ENCODE results near the gene SH3RF3.

Gene SH3RF3

GRCh38 chr2:109229094-109229675 is 100.2 kb downstream of the SH3RF3 start:
- DNase-seq (ENCODE audit: low read depth): no peak
- TF ChIP-seq, protein P1, sequence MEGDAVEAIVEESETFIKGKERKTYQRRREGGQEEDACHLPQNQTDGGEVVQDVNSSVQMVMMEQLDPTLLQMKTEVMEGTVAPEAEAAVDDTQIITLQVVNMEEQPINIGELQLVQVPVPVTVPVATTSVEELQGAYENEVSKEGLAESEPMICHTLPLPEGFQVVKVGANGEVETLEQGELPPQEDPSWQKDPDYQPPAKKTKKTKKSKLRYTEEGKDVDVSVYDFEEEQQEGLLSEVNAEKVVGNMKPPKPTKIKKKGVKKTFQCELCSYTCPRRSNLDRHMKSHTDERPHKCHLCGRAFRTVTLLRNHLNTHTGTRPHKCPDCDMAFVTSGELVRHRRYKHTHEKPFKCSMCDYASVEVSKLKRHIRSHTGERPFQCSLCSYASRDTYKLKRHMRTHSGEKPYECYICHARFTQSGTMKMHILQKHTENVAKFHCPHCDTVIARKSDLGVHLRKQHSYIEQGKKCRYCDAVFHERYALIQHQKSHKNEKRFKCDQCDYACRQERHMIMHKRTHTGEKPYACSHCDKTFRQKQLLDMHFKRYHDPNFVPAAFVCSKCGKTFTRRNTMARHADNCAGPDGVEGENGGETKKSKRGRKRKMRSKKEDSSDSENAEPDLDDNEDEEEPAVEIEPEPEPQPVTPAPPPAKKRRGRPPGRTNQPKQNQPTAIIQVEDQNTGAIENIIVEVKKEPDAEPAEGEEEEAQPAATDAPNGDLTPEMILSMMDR (IDR thresholded peaks at IDR 0.05; ENCODE audit: insufficient read depth, low read depth, low read length, missing control alignments): no peak
- H3K4me3 ChIP-seq (ENCODE audit: low read length): no peak overlapping the region

DNA sequence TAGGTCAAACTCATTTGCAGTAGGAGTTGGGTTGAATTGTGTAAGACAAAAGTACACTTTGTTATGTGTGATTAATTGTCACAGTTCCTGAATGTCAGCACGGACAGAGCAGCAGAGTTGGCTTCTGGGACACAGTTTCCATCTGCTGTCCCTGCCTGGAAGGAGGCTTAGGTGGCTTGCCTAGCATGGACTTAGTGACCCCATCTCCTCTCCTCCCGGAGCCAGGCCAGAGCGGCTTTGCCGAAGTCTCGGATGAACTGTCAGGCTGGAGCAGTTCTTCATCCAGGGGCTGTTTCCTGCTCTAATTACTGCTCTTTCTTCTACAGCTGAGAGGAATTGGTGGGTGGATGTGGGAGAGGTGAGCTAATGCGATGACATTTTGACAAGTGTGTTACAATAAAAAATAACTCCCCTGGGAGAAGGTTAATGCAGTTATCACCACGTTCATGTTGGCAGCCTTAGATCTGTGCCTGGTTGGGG is 102.0 kb downstream of the SH3RF3 start:
- DNase-seq (ENCODE audit: low read depth): no peak
- no peak overlapping the region for H3K4me3 ChIP-seq (ENCODE audit: low read length)
- TF ChIP-seq, protein P1 (IDR thresholded peaks at IDR 0.05; ENCODE audit: insufficient read depth, low read depth, low read length, missing control alignments): no peak

DNA sequence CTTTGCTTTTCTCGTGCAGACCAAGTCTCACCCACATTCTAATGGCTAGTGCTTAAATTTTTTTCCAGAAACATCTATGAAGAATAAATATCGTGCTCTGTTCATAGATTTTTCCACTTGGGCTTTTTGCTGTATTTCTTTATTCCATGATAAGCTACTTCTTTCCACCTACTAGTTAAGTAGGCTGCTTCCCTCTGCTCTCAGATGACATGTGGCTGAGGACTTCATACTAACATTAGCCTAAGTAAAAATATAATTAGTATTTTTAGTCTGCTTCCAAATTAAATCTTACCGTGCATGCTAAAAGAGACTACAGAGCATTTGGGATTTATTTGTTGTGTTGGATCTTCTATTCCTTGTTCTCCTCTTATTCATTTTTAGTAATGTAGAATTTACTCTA is 102.4 kb downstream of the SH3RF3 start:
- no peak for DNase-seq (ENCODE audit: low read depth)
- TF ChIP-seq, protein P1 (IDR thresholded peaks at IDR 0.05; ENCODE audit: insufficient read depth, low read depth, low read length, missing control alignments): no peak
- H3K4me3 ChIP-seq (ENCODE audit: low read length): no peak overlapping the region

DNA sequence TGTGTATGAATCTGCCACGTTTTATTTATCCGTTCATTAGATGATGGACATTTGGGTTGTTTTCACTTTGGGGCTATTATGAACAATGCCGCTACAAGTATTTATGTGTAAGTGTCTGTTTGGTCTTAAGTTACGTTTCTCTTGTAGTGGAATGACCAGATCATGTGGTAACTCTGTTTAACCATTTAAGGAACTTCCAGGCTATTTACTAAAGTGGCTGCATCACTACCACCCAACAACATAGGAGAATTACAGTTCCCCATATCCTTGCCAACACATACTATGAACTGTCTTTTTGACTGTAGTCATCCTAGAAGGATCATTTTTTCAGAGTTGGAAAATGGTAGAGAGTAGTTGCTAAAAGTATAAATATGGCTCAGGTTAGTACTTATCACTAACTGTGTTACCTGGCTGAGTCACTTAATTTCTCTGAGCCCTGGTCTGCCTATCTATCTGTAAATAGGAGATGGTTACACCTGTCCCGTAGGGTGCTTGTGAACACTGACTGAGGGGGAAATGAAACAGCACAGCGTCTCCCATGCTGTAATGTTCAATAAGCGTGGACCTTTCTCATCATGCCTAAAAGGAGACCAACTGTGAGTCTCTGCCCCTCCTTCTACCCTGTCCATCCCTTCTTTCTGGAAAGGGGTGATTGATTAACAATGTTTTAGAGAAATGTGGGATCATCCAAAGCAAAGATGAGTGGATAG is 103.1 kb downstream of the SH3RF3 start:
- no peak overlapping the region for H3K4me3 ChIP-seq (ENCODE audit: low read length)
- TF ChIP-seq, protein P1 (IDR thresholded peaks at IDR 0.05; ENCODE audit: insufficient read depth, low read depth, low read length, missing control alignments): no peak
- no peak for DNase-seq (ENCODE audit: low read depth)

DNA sequence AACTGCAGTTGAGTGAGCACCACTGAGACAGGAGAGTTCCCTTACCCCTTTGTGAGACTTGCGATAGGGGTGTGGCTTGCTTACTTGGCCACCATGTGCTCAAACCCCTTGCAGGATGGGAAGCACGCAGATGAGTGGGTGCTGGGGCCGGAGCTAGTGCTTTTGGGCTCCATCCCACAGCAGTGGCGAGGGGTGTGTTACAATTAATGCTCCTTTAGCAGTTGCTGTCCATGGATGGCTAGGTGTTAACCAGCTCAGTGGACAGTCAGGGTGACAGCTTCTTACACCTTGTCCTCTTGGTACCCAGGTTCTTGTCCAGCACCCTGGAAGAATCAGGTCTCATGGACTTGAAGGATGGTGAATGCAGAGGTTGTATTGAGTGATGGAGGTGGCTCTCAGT is 103.9 kb downstream of the SH3RF3 start:
- no peak overlapping the region for H3K4me3 ChIP-seq (ENCODE audit: low read length)
- no peak for DNase-seq (ENCODE audit: low read depth)
- TF ChIP-seq, protein P1 (IDR thresholded peaks at IDR 0.05; ENCODE audit: insufficient read depth, low read depth, low read length, missing control alignments): no peak

GRCh38 chr2:109233643-109234042 is 104.6 kb downstream of the SH3RF3 start:
- no peak for DNase-seq (ENCODE audit: low read depth)
- H3K4me3 ChIP-seq (ENCODE audit: low read length): no peak overlapping the region
- TF ChIP-seq, protein P1 (IDR thresholded peaks at IDR 0.05; ENCODE audit: insufficient read depth, low read depth, low read length, missing control alignments): no peak
